Small intestine (tissue), 7 donors: ENCODE results near the gene ING1. TPM values are rescaled to one million over a fixed set of nuclear protein-coding genes. Genes with fewer than 3 reads are reported as not detected.

Experiments
- DNase-seq, 2 donors: peaks; one replicate each; pipeline versions ENCODE4 v3.0.0 to v3.0.0-alpha.2; 2013
- FAIRE-seq: peaks from 2 replicates; lab custom pipeline; 2012; peaks lifted over from hg19 to GRCh38; lab: Jason Lieb, UNC
- H3K27ac ChIP-seq, 3 donors: one replicate each; pipeline ENCODE4 v1.5.1; 2013; ENCODE audit warnings: low read length in 2 of 3, mild to moderate bottlenecking in 2 of 3, control low read depth in 1 of 3, inconsistent platforms in 1 of 3, low read depth in 1 of 3, moderate library complexity in 1 of 3
- H3K27me3 ChIP-seq, 3 donors: one replicate each; pipeline ENCODE4 v1.6.1; 2013; ENCODE audit warnings: low read length in 3 of 3, inconsistent platforms in 1 of 3; ENCODE audit not compliant: control insufficient read depth in 3 of 3, insufficient read depth in 3 of 3
- H3K36me3 ChIP-seq, 3 donors: one replicate each; pipeline ENCODE4 v1.6.1; 2013; ENCODE audit warnings: low read length in 3 of 3, inconsistent platforms in 1 of 3, low read depth in 1 of 3, mild to moderate bottlenecking in 1 of 3, moderate library complexity in 1 of 3; ENCODE audit not compliant: control insufficient read depth in 3 of 3, insufficient read depth in 2 of 3
- H3K4me1 ChIP-seq, 3 donors: one replicate each; pipeline ENCODE4 v1.6.1; 2013; ENCODE audit warnings: low read length in 2 of 3, inconsistent platforms in 1 of 3, low read depth in 1 of 3, mild to moderate bottlenecking in 1 of 3, moderate library complexity in 1 of 3; ENCODE audit not compliant: control insufficient read depth in 3 of 3, insufficient read depth in 2 of 3
- H3K4me3 ChIP-seq, 3 donors: one replicate each; pipeline ENCODE4 v1.5.1; 2013; ENCODE audit warnings: low read length in 3 of 3, control low read depth in 1 of 3, inconsistent platforms in 1 of 3, low read depth in 1 of 3, mild to moderate bottlenecking in 1 of 3, moderate library complexity in 1 of 3
- H3K9me3 ChIP-seq, 2 donors: one replicate each; pipeline ENCODE4 v1.6.1; 2013; ENCODE audit warnings: low read depth in 1 of 2, low read length in 1 of 2; ENCODE audit not compliant: control insufficient read depth in 2 of 2, insufficient read depth in 1 of 2
- WGBS, 3 donors: extraction: QIAGEN DNeasy Blood & Tissue Kit; methylation state at CpG; one replicate each; pipeline ENCODE4 v1.1.7; 2013; 5-methylcytosine and 5-hydroxymethylcytosine counted together
- polyA plus RNA-seq, 4 donors: library from polyadenylated mRNA; stranded (reverse) in 3 of 4; unstranded in 1 of 4; fragments of 200-250 nt in 3 of 4; fragments of 120-200 nt in 1 of 4; gene quantifications; one replicate each; pipeline versions ENCODE4 v1.2.1 to v1.2.3, GENCODE V29; 2013
- donor health status: healthy with polysubstance abuse.
- donor health status: control.
- donor health status: control.
- donor health status: Bipolar disorder and iron deficiency.
- donor health status: healthy.

ING1 gene
- polyA plus RNA-seq, 4 donors = 10.8 to 18.6 (median 15.1) TPM

DNA sequence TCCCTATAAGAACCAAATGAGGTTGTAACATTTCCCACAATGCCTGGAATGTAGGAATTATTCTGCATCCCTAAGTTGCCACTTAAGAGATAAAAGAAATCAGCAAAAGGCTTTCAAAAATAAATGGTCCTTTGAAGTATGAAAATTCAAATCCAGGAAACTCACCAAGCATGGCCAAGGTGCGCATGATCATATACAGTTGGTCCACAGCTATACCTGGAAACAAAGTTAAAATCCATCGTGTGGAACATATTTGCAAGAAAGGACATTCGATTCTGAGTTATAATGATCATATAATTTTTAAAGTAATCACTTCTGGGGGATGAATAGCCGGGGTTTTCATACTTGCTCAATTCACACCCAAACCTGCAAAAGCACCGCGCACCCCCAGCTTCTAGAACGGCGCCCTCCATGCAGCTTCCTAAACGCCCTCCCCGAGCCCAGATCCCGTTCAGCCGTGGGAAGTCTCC is 8.1 kb upstream of the ING1 start:
- peak overlapping the region; percentile 72 to 87 (median 80) for H3K27ac ChIP-seq
- peaks cover 4 to 22% (median 4%) of the 10 kb centered on the region in 3 donors for H3K36me3 ChIP-seq
- FAIRE-seq = no peak

DNA sequence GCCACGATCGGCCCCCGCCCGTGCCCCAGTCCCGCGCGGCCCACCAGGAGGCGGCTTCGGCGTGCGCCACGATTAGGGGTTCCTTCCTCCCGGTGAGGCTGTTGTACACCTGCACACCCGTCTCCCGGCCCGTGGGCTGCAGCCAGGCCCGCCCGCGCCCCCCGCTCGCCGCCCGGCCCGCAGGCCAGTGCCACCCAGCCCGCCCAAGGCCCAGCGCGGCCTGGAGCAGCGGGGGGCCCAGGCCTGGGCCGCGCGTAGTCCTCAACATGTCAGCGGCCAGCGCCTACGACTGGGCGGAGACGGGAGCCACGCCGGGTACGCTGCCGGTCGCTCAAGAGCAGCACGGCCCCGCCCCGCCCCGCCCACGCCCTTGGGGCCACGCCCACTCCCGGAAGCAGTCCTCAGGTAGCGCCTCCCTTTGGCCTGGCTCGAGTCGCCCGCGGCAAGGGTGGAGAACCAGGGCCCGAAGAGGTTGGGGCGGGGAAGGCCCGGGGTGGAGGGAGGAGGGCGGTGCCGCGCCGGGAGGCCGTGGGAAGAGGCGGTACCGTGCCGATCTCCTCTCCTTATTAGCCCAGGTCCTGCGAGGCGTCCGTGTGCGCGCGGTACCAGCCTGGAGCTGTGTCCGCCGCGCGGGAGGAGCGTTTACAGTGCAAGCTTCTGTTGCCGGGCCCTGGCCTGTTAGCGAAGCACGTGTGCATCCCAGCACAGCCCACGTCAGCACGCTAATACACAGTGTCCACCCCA is 7.5 kb upstream of the ING1 start, which contains the start of gene CARS2:
CARS2 (minus strand) TSS at position 291 of the 744 bp plus-strand sequence; CDS start at position 268, 23 bp downstream.
- peaks cover 0 to 25% (median 5%) of the 10 kb centered on the region in 3 donors for H3K4me1 ChIP-seq

More for the DNA sequence above, 8.1 kb upstream of the ING1 start:
- Histone ChIP-seq H3K9me3 (no peaks in the 10 kb centered on the region), H3K27me3 (no peaks in the 10 kb centered on the region), H3K4me1 (peaks cover 0 to 24% (median 5%) of the 10 kb centered on the region in 3 donors), H3K4me3 (peak overlapping the region; percentile 77 to 91 (median 81))
- WGBS, 3 donors = 2 to 4% (median 2%) methylated on average over 12 of the region's 12 CpGs
- no peak for DNase-seq

DNA sequence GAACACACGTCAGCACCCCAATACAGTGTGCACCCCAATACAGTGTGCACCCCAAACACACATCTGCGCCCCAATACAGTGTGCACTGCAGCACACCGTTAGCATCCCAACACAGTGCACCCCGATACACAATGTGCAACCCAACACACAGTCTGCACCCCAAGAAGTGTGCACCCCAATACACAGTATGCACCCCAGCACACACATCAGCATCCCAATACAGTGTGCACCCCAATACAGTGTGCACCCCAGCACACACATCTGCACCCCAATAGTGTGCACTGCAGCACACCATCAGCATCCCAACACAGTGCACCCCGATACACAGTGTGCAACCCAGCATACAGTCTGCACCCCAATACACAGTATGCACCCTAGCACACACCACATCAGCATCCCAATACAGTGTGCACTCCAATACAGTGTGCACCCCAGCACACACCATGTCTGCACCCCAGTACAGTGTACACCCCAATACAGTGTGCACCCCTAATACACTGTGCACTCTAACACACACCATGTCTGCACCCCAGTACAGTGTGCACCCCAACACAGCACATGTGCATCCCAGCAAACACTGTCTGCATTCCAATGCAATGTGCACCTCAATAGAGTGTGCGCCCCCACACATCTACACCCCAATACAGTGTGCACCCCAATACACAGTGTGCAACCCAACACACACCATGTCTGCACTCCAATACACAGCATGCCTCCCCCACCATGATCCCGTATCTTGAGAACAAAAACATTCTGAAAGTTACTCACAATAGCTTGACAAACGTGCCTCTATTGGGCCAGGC is 6.7 kb upstream of the ING1 start:
- no peaks in the 10 kb centered on the region for H3K27me3 ChIP-seq
- peaks cover 0 to 30% (median 10%) of the 10 kb centered on the region in 3 donors for H3K4me1 ChIP-seq
- FAIRE-seq (no peak), DNase-seq (no peak)
- peak overlapping the region in 2 of 3 donors; percentile 2 to 51 for H3K4me3 ChIP-seq
- H3K27ac ChIP-seq = peak overlapping the region in 2 of 3 donors; percentile 43 to 65
- H3K9me3 ChIP-seq = no peaks in the 10 kb centered on the region
- 50 to 60% (median 55%) methylated on average over 8 of the region's 8 CpGs for WGBS, 3 donors
- peaks cover 0 to 12% (median 0%) of the 10 kb centered on the region in 3 donors for H3K36me3 ChIP-seq

More for the DNA sequence above, 7.5 kb upstream of the ING1 start, which contains the start of gene CARS2:
- peak within 1 kb of the TSS; percentile 72 to 87 (median 80) for H3K27ac ChIP-seq
- H3K4me3 ChIP-seq = peak within 1 kb of the TSS; percentile 77 to 91 (median 81)
- no peaks in the 10 kb centered on the region for H3K9me3 ChIP-seq
- no peak for FAIRE-seq
- no peaks in the 10 kb centered on the region for H3K27me3 ChIP-seq
- WGBS, 3 donors = 0% methylated on average over 49 to 80 of the region's 80 CpGs
- DNase-seq = peak; percentile 98 to 100
- H3K36me3 ChIP-seq = peaks cover 0 to 17% (median under 1%) of the 10 kb centered on the region in 3 donors

DNA sequence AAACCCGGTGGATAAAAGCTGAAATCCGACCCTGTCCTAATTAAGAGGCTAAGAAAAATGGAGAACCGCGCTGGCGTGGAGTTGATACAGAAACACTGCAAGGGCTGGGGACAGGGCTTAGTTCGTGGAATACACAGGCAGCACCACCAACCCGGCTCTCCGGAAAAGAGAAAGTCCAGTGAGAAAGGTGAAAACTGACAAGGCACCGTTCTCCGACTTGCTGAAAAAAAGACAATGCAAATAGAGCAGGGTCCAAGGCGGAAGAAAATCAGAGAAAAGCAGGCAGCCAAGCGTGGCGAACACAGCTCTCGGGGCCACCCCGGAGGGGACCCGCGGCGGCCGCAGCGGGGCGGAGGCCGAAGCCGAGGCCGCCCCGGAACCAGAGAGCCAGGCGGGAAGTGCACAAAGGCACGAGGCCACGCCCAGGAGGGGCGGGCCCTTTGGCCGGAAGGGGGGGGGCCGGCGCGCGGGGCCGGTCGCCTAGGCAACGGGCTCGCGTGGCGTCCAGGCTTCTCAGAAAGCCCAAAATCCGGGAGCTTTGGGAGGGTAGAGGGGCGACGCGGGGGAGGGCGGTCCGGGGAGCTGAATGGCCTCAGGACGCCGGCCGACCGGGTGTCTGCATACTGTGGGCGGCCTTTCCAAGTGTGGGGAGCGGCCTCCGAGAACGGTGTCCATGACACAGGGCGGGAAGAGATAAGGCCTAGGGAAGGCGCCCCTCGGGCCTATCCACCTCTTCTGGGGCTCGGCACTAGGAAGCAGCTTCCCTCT is 1.2 kb upstream of the ING1 start:
- Histone ChIP-seq H3K36me3 (no peaks in the 10 kb centered on the region), H3K9me3 (no peaks in the 10 kb centered on the region), H3K27me3 (no peaks in the 10 kb centered on the region), H3K4me1 (peaks cover 0 to 6% (median 6%) of the 10 kb centered on the region in 3 donors), H3K27ac (peak overlapping the region; percentile 94 to 100 (median 99)), H3K4me3 (peak overlapping the region; percentile 77 to 83 (median 80))
- FAIRE-seq (no peak), DNase-seq (peak; percentile 90 to 95)
- 0% methylated on average over 30 to 58 of the region's 58 CpGs for WGBS, 3 donors

DNA sequence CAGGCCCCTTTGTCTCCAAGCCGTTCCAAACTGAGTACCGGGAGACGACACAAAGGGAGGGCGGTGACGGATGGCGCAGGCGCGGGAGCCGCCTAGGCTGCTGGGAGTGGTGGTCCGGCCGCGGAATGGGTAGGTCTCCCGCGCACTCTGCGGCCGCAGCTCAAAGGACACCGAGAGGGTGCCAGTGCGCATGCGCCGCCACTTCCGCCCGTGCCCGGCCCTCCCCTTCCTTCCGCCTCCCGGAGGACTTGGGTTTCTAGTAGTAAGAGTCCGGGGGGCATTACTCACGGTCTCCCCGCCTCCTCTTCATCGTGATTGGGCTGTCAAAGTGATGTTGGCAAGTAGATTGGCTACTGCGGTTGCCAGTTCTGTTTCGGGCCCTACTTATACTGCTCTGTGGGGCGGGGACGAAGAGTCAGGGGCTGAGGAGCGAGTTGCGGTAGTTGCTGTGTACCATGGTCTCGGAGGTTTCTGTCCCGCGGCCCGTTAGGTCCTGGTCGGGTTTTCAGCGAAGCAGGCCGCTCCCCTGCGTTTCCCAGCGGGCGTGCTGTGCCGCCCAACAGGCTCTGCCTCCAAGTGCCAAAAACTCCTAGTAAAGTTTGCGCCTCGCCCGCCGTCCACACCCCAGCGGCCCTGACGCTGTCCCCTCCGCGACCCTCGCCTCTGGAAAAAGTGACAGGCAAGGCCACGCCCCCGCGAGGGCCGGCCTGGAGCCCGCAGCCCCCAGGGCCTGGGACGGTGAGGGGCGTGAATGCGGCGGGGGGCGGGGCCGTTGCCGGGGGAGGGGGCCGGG is 455 bp upstream of the ING1 start:
- H3K27me3 ChIP-seq = no peaks in the 10 kb centered on the region
- DNase-seq (peak; percentile 100), FAIRE-seq (no peak)

DNA sequence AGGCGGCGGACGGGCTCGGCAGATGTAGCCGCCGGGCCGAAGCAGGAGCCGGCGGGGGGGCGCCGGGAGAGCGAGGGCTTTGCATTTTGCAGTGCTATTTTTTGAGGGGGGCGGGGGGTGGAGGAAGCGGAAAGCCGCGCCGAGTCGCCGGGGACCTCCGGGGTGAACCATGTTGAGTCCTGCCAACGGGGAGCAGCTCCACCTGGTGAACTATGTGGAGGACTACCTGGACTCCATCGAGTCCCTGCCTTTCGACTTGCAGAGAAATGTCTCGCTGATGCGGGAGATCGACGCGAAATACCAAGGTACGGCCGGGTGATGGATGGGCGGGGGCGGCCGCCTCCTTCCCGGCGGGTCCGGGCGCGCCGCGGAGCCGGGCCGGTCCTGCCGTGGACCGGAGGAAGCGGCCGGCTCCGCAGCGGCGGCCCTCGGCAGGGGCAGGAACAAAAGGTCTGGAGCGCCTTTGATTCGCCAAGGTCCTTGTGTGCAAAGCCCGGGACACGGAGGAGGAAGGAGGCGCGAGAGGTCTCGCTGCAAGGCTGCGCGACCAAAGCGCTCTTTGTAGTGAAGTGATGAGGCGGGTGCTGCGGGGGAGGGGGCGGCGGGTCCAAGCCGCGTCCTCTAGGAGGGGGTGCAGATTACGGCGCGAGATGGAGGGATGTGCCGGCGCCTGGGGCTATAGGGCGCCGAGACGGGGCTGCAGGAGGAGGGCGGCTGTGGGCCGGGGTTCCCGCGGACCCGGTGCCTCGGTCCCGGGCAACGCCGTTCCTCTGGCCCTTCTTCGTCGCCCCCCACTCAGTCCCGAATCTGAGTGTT is 689 bp downstream of the ING1 start:
- peak overlapping the region; percentile 82 to 90 (median 85) for H3K4me3 ChIP-seq
- H3K4me1 ChIP-seq = peaks cover 0 to 6% (median 6%) of the 10 kb centered on the region in 3 donors
- FAIRE-seq (no peak), DNase-seq (peak; percentile 58 to 80)
- H3K36me3 ChIP-seq = peaks cover 0 to 5% (median under 1%) of the 10 kb centered on the region in 3 donors
- no peaks in the 10 kb centered on the region for H3K27me3 ChIP-seq
- no peaks in the 10 kb centered on the region for H3K9me3 ChIP-seq
- H3K27ac ChIP-seq = peak overlapping the region; percentile 94 to 100 (median 99)
- WGBS, 3 donors = 0 to 1% (median 0%) methylated on average over 68 to 86 of the region's 86 CpGs

More for the DNA sequence above, 455 bp upstream of the ING1 start:
- H3K4me3 ChIP-seq = peak overlapping the region; percentile 82 to 90 (median 85)
- H3K4me1 ChIP-seq = peaks cover 0 to 6% (median 6%) of the 10 kb centered on the region in 3 donors
- 0 to 1% (median 1%) methylated on average over 55 to 68 of the region's 68 CpGs for WGBS, 3 donors
- H3K9me3 ChIP-seq = no peaks in the 10 kb centered on the region
- peak overlapping the region; percentile 98 to 100 (median 99) for H3K27ac ChIP-seq
- no peaks in the 10 kb centered on the region for H3K36me3 ChIP-seq
